Measurements from ENCODE around the gene RTP3.

The RTP3 gene

GRCh38 chr3:46469680-46470357, 28.0 kb upstream of the RTP3 start:
- DNase-seq (ENCODE audit: low read depth) = no peak

DNA sequence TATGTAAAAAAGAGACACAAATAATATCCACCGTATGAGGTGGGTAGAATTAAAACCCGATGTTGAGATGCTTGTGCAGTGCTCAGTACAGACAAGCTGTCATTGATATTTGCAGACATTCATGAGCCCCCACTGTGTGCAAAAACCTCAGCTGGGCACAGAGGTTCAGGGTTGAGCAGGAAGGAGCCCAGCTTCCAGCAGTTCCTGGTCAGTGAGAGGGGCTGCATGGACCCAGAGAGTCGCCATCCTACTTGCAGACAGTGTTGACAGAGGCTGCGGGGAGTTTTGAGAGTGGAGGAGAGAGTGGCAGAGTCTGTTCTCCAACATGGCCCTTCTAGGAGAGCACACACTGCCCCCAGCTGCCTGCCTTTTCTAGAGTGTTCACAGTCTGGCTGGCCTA, 26.9 kb upstream of the RTP3 start:
- no peak for DNase-seq (ENCODE audit: low read depth)

DNA sequence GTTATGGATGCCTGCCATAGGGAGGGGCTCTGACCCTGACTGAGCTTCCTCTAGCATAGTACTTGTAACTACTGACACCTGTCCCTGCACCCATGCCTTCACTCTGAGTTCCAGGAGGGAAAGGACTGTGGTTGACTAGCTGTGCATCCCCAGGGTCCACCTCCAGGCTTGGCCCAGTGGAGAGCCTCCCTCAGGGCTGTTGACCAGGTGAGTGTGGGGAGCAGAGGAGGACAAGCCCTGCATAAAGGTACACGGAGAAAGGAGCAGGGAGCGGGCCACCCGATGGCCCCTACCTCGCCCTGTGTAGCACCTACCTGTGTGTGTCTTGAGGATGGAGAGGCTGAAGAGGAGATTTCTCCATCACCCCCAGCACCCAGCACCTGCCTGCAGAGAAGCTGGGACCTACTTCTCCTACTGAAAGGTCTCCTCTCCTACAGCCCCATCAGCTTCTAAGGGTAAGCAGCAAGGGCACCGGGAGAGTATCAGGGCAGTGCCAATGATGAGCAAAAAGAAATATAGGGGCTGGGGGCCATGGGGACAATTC, 26.3 kb upstream of the RTP3 start:
- no peak for DNase-seq (ENCODE audit: low read depth)

DNA sequence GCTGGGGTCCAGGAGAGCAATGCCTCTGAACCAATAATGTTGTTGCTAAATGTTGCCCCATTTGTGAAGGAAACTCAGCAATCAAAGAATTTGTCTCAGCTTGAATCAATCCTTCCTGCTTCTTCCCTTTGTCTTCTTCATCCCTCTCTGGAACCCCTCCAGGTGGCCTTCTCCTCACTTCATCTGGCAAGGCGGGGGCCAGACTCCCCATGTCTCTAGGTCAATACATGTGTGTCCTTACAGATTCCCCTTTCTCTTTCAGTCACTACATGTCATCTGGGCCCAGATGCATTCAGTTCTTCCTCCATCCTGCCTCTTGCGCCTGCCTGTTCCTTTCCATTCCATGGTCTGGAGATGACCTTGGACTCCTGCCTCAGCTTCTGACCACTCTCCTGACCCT, 25.0 kb upstream of the RTP3 start:
- DNase-seq (ENCODE audit: low read depth) = no peak

DNA sequence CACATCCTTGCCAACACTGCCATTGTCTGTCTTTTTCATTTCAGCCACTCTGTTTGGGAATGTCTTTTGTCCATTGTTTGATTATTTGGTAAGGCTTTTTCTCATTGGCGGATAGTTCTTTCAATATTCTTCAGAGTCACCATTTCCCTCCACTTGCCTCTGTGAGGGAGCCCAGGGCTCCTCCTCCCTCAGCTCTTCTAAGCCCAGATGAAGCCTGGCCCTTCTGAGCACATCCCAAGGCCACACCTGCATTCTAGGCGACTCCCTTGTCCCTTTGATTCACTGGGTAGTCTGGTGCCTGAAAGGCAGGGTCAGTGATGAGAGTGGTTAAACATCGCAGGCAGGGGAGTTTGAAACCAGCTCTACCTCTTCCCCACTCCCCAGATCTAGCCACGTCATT, 20.6 kb upstream of the RTP3 start:
- DNase-seq (ENCODE audit: low read depth) = no peak

GRCh38 chr3:46477756-46478155, 20.0 kb upstream of the RTP3 start:
- DNase-seq (ENCODE audit: low read depth) = no peak

- DNase-seq (ENCODE audit: low read depth) = no peak
These were observed 19.4 kb upstream of the RTP3 start for GRCh38 chr3:46478341-46478740.

GRCh38 chr3:46479021-46479420, 18.8 kb upstream of the RTP3 start:
- DNase-seq (ENCODE audit: low read depth) = no peak

DNA sequence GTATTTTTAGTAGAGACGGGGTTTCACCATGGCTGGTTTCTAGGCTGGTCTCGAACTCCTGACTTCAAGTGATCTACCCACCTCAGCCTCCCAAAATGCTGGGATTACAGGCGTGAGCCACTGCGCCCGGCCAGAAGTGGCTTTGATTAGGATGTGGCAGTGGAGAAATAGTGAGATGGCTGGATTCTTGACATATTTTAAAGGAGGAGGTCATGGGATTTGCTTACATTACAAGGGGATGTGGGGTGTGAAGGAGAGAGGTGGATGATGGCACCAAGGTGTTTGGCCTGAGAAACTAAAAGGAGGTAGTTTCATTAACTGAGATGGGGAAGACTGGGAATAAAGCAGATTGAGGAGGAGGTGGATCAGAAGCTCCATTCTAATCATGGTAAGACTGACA, 18.1 kb upstream of the RTP3 start:
- DNase-seq (ENCODE audit: low read depth) = no peak

DNA sequence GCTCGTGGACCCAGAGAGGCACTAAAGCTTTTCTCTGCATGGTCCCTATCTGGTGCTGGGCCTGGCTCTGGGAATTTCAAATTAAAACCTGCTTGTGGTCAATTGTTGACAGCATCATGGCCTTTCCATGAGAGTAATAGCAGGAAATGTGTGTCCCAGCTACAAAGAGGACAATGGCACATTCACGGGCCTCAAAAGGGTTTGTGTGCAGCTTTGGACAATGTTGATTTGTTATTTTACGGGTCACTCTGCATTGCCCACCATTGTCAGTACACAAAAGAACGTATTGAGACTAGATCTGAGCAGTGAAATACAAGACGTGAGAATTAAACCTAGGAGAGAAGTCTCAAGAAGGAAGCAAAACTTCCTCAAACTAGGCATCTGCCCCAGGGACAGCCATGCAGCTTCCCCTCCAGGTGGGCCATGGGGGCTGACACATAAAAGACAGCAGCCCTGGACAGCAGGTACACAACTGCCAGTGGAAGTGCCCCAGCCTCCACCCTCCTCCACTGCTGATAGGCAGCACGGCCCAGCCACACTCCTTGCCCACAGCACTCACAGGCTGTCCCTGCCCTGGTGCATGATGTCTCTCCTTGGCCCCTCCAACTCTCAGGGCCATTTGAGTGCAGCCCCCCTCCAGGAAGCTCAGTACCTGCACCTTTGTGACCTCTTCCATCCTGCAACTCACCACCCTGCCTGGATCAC, 17.1 kb upstream of the RTP3 start:
- no peak for DNase-seq (ENCODE audit: low read depth)

- no peak for DNase-seq (ENCODE audit: low read depth)
These were observed 16.1 kb upstream of the RTP3 start for GRCh38 chr3:46481636-46482035.

DNA sequence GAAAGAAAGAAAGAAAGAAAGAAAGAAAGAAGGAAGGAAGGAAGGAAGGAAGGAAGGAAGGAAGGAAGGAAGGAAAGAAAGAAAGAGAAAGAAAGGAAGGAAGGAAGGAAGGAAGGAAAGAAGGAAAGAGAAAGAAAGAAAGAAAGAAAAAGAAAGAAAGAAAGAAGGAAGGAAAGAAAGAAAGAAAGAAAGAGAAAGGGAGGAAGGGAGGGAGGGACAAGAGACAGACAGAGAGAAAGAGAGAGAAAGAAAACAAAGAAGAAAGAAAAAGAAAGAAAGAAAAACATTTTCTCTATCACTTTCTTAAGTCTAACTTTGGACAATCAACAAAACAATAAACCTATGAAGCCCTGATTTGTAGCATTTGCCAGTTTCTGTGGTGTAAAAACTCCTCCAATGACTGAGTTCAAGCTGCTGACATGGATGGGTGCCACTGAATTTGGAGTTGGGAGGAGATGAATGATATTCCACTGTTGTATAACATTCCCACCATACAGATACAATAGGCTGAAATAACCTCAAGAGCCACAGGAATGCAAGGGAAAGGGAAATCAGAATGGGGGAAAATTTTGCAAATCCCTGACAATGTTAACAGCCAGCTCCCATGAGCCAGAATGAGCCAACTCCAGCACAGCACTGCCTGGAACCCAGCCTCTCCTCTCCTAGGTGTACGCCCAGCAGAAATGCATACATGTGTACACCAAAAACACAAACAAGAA, 15.0 kb upstream of the RTP3 start:
- DNase-seq (ENCODE audit: low read depth) = no peak

DNA sequence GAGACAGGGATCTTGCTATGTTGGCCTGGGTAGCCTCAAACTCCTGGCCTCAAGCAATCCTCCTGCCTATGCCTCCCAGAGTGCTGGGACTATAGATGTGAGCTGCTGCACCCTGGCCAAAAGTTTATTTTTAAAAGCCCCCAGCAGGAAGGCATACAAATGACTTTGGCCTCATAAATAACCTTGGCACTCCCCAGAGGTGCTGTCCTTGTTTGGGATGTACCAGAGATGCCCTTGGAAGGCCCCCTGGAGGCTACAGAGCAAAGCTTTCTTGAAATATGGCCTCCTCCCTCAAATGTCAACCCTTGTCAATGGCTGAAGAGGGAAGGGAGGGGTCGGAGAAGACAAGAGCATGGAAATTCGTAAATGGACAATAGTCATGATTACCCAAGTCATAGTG, 14.0 kb upstream of the RTP3 start:
- no peak for DNase-seq (ENCODE audit: low read depth)

DNA sequence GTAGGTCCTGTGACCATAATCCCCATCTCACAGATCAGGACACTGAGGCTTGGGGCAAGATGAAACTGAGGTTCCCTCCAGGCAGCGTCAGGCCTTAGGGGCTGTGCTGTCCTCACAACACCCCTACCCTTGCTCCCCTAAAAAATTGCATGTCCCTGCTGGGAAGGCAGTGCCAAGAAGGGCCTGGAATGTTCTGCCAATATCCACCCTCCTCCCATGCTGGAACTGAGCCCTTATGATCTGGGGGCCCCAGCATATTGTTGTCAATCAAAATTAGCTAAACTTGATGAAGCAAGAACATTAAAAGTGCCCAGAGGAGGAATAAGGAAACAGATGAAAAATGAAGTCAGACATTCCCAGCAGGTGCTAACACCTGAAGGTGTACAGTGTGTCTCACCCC, 13.4 kb upstream of the RTP3 start:
- no peak for DNase-seq (ENCODE audit: low read depth)

DNA sequence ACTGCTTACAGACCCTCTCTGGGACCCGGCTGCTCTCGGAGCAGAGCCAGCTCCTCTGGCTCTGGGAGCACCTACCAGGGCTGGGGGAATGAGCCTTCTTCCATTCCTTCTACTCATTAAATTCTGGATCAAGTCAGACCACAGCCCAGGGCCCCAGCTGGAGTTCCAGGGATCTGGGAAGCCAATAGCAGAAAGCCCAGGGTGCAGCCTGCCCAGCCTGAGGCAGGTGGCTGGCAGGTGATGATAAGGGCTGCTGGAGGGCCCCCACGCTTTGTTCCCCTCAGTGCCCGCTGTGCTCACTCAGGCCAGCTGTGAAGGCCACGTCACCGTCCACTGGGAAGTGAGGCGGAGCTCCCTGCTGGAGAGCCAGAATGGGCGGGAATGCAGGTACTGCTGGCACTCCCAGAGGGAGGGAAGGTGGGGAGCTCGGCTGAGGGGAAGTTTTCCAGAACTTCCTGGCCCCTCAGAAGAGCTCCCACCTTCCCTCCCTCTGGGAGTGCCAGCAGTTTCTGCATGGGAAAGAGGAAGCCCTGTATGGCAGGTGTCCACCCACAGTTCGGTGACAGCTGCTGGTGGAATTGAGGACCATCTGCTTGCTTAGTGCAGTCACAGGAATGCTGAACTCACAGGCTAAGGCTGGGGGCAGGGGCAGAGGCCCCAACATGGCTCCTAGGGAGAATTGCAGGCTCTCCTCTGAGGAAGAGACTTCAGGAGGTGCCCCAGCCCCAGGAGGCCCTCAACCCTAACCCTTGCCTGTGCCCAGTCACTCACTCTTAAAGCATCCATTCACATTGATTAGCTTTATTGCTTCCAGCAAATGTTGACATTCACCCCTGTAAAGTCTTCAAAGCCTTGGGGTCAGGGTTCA, 12.6 kb upstream of the RTP3 start:
- no peak for DNase-seq (ENCODE audit: low read depth)

- no peak for DNase-seq (ENCODE audit: low read depth)
These were observed 12.0 kb upstream of the RTP3 start for GRCh38 chr3:46485779-46486175.

DNA sequence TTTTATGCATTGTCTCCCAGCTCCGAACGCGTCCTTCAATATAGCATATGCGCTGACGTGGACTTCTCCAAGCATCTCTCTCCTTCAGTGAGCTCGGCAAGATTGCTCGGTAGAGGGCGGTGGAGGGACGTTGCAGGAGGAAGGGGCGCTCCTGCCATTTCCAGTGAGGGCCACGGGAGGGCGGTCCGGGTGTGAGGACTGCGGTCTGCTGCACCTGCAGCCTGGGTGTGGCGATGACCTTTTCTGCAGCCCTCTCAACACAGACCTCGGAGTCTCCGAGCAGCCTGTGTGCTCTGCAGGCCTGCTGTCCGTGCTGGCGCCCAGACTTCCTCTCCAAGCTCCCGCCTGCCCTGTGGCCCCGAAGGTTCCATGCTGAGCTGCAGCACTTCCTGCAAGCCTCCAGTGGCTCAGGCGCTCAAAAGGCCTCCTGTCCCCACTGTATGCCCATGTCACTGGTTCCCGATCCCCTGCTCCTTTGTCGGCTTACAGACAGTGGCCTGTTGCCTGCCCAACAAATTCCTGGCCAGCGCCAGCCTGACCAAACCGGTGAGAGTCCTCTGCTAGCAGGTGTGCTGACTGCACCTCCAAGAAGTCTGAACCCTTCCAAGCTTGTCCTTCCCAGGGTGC, 8.9 kb upstream of the RTP3 start:
- DNase-seq (ENCODE audit: low read depth) = peak; percentile 84

DNA sequence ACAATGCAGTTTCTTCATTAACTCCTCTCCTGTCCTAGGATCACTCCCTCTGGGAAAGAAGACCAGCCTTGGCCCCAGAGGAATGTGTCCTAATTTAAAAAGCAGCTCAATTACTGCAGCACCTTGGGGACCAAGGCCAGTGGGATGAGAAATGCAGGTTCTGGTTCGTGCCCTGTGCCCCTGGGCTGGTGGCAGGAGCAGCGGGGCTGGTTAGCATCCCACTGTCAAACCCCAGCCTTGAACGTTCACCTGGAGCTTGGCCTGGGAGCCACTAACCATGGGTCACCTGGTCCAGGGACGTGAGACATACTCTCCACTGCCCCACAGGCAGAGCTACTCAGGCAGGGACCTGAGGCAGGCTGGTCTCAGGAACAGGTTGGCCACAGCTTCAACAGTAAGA, 8.4 kb upstream of the RTP3 start:
- DNase-seq (ENCODE audit: low read depth) = no peak

DNA sequence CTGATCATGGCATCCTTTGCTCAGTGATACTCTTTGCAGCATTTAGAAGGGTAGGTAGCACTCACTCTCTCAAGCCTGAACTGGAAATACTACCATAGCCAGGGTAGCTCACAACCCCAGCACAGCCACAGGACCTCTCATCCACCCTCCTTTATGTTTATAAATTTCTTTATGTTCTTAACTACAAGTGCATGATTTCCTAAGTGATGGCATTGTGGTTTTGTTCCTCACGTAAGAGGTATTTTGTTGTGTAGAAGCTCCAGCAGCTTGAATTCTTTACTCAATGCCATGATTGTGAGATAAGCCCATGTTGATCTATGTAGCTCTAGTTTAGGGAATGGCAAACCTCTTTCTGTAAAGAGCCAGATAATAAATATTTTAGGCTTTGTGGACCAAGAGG, 7.9 kb upstream of the RTP3 start:
- no peak for DNase-seq (ENCODE audit: low read depth)

GRCh38 chr3:46490338-46491084, 7.3 kb upstream of the RTP3 start:
- no peak for DNase-seq (ENCODE audit: low read depth)

Measured in activated T-helper 9 cell treated with anti-CD3 and anti-CD28 coated beads, Interleukin-2, amount 50 U/mL, for 16 hours (primary cell).